Measurements from ENCODE around the gene KPNB1. TPM values are rescaled to one million over a fixed set of nuclear protein-coding genes. Genes with fewer than 3 reads are reported as not detected.

The KPNB1 gene
- total and polyA plus RNA-seq, 7 donors = 23.4 to 268 (median 185) TPM

DNA sequence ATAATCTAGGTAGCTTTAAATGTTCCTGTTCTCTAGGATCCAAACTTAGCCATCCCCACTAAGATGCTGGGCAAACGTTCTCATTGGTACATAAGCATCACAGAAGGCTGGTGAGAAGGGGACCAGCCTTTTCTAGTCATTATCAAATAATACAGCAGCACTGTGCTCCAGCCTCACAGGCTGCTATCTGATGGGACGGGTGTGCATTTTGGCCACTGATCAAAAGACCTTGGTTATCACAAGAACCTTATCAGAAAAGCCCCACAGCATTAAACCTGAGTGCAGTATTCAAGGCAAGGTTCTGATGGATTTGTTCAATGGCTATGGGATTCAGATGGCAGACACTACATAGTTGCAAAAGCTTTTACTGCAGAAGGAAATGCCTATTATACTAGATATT, 19.1 kb upstream of the KPNB1 start:
- DNase-seq = no peak
- WGBS, 2 donors = 62 to 80% methylated on average over 2 of the region's 2 CpGs

DNA sequence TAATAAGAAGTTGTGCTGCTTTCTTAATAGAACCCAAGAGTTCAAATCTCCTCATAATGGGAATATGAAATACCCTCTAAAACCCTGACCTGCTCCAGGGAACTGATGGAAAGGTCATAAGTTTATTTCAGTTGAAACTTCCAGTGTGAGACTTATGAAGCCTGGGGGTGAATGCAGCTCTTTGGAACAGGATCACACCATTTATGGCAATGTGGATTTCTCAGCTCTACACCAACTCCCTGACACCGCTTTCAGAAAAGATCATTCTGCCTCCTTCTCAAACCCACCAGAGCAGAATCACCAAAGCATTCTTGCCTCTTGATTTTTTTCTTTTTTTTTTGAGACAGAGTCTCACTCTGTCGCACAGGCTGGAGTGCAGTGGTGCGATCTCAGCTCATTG, 16.7 kb upstream of the KPNB1 start:
- Histone ChIP-seq H3K27ac (peak overlapping the region in 1 of 4 donors; percentile 14), H3K9me3 (no peaks in the 10 kb centered on the region), H3K36me3 (peaks cover 0 to 14% (median 0%) of the 10 kb centered on the region in 4 donors), H3K4me1 (no peaks in the 10 kb centered on the region), H3K27me3 (no peaks in the 10 kb centered on the region), H3K4me3 (no peak overlapping the region)
- intact Hi-C loops (cut with DNase I) = no loop called here
- no peak for DNase-seq
- TF ChIP-seq POLR2AphosphoS5 (IDR thresholded peaks at IDR 0.05) = no peak
- TF ChIP-seq, protein P1, sequence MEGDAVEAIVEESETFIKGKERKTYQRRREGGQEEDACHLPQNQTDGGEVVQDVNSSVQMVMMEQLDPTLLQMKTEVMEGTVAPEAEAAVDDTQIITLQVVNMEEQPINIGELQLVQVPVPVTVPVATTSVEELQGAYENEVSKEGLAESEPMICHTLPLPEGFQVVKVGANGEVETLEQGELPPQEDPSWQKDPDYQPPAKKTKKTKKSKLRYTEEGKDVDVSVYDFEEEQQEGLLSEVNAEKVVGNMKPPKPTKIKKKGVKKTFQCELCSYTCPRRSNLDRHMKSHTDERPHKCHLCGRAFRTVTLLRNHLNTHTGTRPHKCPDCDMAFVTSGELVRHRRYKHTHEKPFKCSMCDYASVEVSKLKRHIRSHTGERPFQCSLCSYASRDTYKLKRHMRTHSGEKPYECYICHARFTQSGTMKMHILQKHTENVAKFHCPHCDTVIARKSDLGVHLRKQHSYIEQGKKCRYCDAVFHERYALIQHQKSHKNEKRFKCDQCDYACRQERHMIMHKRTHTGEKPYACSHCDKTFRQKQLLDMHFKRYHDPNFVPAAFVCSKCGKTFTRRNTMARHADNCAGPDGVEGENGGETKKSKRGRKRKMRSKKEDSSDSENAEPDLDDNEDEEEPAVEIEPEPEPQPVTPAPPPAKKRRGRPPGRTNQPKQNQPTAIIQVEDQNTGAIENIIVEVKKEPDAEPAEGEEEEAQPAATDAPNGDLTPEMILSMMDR (IDR thresholded peaks at IDR 0.05) = no peak
- no peak for TF ChIP-seq EP300 (IDR thresholded peaks at IDR 0.05)
- TF ChIP-seq POLR2A (IDR thresholded peaks at IDR 0.05) = no peak
- 95 to 96% methylated on average over 3 of the region's 3 CpGs for WGBS, 2 donors

More for the DNA sequence above, 19.1 kb upstream of the KPNB1 start:
- no peak overlapping the region for H3K27ac ChIP-seq
- no peak overlapping the region for H3K4me3 ChIP-seq
- no peaks in the 10 kb centered on the region for H3K9me3 ChIP-seq
- intact Hi-C loops (cut with DNase I) = no loop called here
- no peaks in the 10 kb centered on the region for H3K27me3 ChIP-seq
- TF ChIP-seq POLR2AphosphoS5 (IDR thresholded peaks at IDR 0.05) = no peak
- no peak for TF ChIP-seq EP300 (IDR thresholded peaks at IDR 0.05)
- TF ChIP-seq, protein P1 (IDR thresholded peaks at IDR 0.05) = no peak
- no peak for TF ChIP-seq POLR2A (IDR thresholded peaks at IDR 0.05)
- H3K36me3 ChIP-seq = no peaks in the 10 kb centered on the region
- H3K4me1 ChIP-seq = peaks cover 0 to 15% (median 11%) of the 10 kb centered on the region in 4 donors

DNA sequence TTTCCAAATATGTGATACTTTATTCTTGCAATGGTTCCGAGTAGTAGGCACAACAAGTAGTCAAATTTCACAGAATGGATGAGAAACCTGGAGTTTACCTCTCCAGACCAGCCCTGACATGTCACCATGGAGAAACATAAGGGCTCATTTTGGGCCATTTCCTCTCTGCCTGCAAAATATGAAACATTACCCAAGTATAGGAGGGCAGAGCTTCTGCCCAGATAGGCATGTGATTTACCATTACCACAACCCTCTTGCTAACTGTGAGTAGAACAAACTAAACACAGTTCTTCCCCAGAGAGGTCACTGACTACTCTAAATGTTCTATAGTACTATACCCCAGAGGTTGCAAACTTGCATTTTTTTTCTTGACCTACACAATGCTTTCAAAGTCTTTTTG, 15.7 kb upstream of the KPNB1 start:
- 95 to 99% methylated on average over 1 of the region's 1 CpG for WGBS, 2 donors
- Histone ChIP-seq H3K27me3 (no peaks in the 10 kb centered on the region), H3K9me3 (no peaks in the 10 kb centered on the region), H3K27ac (no peak overlapping the region), H3K36me3 (peaks cover 0 to 14% (median 0%) of the 10 kb centered on the region in 4 donors), H3K4me3 (no peak overlapping the region), H3K4me1 (no peaks in the 10 kb centered on the region)
- intact Hi-C loops (cut with DNase I) = no loop called here
- TF ChIP-seq EP300 (IDR thresholded peaks at IDR 0.05) (no peak), POLR2AphosphoS5 (IDR thresholded peaks at IDR 0.05) (no peak), POLR2A (IDR thresholded peaks at IDR 0.05) (no peak)
- TF ChIP-seq, protein P1 (IDR thresholded peaks at IDR 0.05) = no peak
- no peak for DNase-seq

DNA sequence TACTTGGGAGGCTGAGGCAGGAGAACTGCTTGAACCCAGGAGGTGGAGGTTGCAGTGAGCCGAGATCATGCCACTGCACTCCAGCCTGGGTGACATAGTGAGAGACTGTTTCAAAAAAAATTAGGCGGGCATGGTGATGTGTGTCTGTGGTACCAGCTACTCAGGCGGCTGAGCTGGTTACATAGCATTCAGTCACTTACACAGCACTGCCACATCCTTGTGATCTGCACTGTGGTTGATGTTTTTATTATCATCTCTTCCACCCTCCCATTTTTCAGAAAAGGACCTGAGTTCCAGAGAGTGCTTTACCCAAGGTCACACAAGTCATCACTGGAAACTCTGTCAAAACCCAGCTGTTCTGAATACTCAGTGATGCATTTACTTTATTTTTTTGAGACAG, 14.8 kb upstream of the KPNB1 start:
- 95 to 96% methylated on average over 3 of the region's 3 CpGs for WGBS, 2 donors
- intact Hi-C loops (cut with DNase I) = no loop called here
- TF ChIP-seq, protein P1 (IDR thresholded peaks at IDR 0.05) = no peak
- TF ChIP-seq EP300 (IDR thresholded peaks at IDR 0.05) (no peak), POLR2AphosphoS5 (IDR thresholded peaks at IDR 0.05) (no peak), POLR2A (IDR thresholded peaks at IDR 0.05) (no peak)
- Histone ChIP-seq H3K27ac (no peak overlapping the region), H3K4me3 (no peak overlapping the region), H3K36me3 (peaks cover 0 to 14% (median 0%) of the 10 kb centered on the region in 4 donors), H3K4me1 (no peaks in the 10 kb centered on the region), H3K27me3 (no peaks in the 10 kb centered on the region), H3K9me3 (no peaks in the 10 kb centered on the region)
- no peak for DNase-seq

DNA sequence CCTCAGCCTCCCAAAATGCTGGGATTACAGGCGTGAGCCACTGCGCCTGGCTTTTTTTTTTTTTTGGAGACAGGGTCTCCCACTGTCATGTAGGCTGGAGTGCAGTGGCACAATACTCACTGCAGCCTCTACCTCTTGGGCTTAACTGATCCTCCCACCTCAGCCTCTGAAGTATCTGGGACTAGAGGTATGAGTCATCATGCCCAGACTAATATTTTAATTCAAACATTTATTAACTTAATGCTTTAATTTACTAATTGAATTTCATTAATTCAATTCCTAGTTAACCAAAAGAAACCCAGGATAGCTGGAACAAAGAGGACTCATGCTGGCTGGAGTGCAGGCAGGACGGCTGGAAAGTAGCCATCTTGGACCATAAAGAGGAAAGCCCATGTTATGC, 14.0 kb upstream of the KPNB1 start:
- H3K4me1 ChIP-seq = no peaks in the 10 kb centered on the region
- no peaks in the 10 kb centered on the region for H3K27me3 ChIP-seq
- no peaks in the 10 kb centered on the region for H3K9me3 ChIP-seq
- no peak for DNase-seq
- no peak overlapping the region for H3K4me3 ChIP-seq
- intact Hi-C loops (cut with DNase I) = no loop called here
- H3K36me3 ChIP-seq = peaks cover 0 to 14% (median 0%) of the 10 kb centered on the region in 4 donors
- TF ChIP-seq POLR2AphosphoS5 (IDR thresholded peaks at IDR 0.05) (no peak), POLR2A (IDR thresholded peaks at IDR 0.05) (no peak), EP300 (IDR thresholded peaks at IDR 0.05) (no peak)
- TF ChIP-seq, protein P1 (IDR thresholded peaks at IDR 0.05) = no peak
- no peak overlapping the region for H3K27ac ChIP-seq
- 93 to 96% methylated on average over 3 of the region's 3 CpGs for WGBS, 2 donors
